ENCODE results near the gene CREBBP.

Gene CREBBP

DNA sequence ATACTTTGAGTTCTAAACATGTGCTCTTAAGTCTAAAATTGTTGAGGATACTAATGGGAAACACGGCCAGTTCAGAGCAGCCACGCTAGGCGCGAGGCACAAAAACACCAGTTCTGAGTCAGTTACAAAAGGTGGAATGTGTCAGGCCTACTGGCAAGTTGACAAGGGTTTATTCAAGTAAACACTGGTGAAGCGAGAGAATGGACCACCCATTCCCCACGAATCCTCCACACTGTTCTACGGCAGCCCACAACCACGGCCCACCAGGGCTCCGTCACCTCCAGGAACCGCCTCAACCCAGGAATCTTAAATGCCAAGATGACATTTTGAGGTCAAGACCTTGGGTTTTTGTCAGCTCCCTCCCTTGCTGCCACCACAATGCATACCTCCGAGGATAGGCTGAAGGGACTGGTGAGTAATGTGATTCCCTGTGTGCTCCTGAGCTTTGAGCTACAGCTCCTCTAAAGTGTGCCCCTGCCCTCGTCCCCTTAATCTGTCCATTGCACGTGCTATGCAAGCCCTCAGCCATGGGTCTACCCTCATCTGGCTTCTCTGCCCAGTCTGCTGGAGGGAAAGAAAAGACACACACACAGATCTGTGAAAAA lies 134.7 kb downstream of the CREBBP start:
- H3K27ac ChIP-seq = no peak overlapping the region
- no peaks in the 10 kb centered on the region for H3K4me1 ChIP-seq (ENCODE audit: low read depth, poor library complexity, severe bottlenecking)
- H3K4me2 ChIP-seq = no peak overlapping the region
- H3K4me3 ChIP-seq (IDR thresholded peaks at IDR 0.05; ENCODE audit: insufficient read depth, low read depth, low read length) = no peak overlapping the region
- H4K20me1 ChIP-seq (ENCODE audit: insufficient read depth) = no peaks in the 10 kb centered on the region
- no peak overlapping the region for H2AFZ ChIP-seq (ENCODE audit: low read depth)
- H3K36me3 ChIP-seq (ENCODE audit: insufficient read depth) = no peaks in the 10 kb centered on the region; the same call in 1 of the 2 replicates
- H3K27me3 ChIP-seq (ENCODE audit: insufficient read depth, low read depth) = no peaks in the 10 kb centered on the region
- TF ChIP-seq, protein P1, sequence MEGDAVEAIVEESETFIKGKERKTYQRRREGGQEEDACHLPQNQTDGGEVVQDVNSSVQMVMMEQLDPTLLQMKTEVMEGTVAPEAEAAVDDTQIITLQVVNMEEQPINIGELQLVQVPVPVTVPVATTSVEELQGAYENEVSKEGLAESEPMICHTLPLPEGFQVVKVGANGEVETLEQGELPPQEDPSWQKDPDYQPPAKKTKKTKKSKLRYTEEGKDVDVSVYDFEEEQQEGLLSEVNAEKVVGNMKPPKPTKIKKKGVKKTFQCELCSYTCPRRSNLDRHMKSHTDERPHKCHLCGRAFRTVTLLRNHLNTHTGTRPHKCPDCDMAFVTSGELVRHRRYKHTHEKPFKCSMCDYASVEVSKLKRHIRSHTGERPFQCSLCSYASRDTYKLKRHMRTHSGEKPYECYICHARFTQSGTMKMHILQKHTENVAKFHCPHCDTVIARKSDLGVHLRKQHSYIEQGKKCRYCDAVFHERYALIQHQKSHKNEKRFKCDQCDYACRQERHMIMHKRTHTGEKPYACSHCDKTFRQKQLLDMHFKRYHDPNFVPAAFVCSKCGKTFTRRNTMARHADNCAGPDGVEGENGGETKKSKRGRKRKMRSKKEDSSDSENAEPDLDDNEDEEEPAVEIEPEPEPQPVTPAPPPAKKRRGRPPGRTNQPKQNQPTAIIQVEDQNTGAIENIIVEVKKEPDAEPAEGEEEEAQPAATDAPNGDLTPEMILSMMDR (conservative IDR thresholded peaks at IDR 0.05; ENCODE audit: low read depth, low read length) = no peak
- H3K9ac ChIP-seq = no peak overlapping the region
- no peaks in the 10 kb centered on the region for H3K79me2 ChIP-seq (ENCODE audit: insufficient read depth, low read depth)

DNA sequence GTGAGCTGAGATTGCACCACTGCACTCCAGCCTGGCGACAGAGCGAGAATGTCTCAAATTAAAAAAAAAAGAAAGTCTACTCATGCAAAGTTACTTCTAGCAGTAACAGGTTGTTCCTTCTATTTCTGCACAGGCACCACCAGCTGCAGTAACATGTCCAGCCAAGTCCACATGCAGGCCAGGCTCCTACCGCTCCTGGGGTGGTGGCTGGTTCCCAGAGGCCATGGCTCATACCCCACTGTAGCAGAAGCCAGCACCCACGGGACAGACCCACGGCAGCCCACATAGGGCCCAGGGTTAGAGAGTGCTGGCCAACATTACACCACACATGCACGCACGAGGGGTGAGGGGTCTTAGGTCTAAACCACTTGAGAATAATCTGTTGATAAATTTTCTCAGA lies 136.5 kb downstream of the CREBBP start:
- no peaks in the 10 kb centered on the region for H3K27me3 ChIP-seq (ENCODE audit: insufficient read depth, low read depth)

DNA sequence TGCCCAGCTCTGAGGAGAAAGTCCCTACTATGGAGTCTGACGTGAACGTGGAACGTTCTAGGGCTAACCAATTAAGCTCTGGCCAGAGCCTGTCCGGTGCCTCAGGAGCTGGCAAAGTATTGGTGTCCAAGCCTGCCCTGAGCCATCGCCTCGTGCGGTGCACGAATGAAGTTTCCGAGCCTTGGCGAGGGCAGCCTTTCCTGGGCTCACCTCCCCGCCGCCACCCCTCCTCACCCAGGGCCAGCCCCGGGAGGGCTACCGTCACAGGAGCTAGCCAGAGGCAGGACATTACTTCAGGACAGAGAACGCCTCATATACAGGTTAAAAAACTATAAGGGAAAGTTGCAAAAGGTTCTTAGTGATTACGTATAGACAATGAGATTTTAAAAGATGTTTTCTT lies 139.6 kb downstream of the CREBBP start:
- Histone ChIP-seq H3K4me1 (ENCODE audit: low read depth, poor library complexity, severe bottlenecking) (no peaks in the 10 kb centered on the region), H3K27me3 (ENCODE audit: insufficient read depth, low read depth) (no peaks in the 10 kb centered on the region), H3K4me3 (IDR thresholded peaks at IDR 0.05; ENCODE audit: insufficient read depth, low read depth, low read length) (no peak overlapping the region), H3K9ac (no peak overlapping the region), H3K27ac (no peak overlapping the region), H3K4me2 (no peak overlapping the region), H4K20me1 (ENCODE audit: insufficient read depth) (no peaks in the 10 kb centered on the region), H3K36me3 (ENCODE audit: insufficient read depth) (peaks cover 7% of the 10 kb centered on the region; the same call in 1 of the 2 replicates), H3K79me2 (ENCODE audit: insufficient read depth, low read depth) (no peaks in the 10 kb centered on the region), H2AFZ (ENCODE audit: low read depth) (no peak overlapping the region)
- TF ChIP-seq, protein P1 (conservative IDR thresholded peaks at IDR 0.05; ENCODE audit: low read depth, low read length) = no peak

More for the DNA sequence above, 136.5 kb downstream of the CREBBP start:
- peaks cover 2% of the 10 kb centered on the region; the same call in 1 of the 2 replicates for H3K36me3 ChIP-seq (ENCODE audit: insufficient read depth)
- TF ChIP-seq, protein P1 (conservative IDR thresholded peaks at IDR 0.05; ENCODE audit: low read depth, low read length) = no peak
- no peaks in the 10 kb centered on the region for H4K20me1 ChIP-seq (ENCODE audit: insufficient read depth)
- no peaks in the 10 kb centered on the region for H3K79me2 ChIP-seq (ENCODE audit: insufficient read depth, low read depth)
- H3K27ac ChIP-seq = no peak overlapping the region
- no peaks in the 10 kb centered on the region for H3K4me1 ChIP-seq (ENCODE audit: low read depth, poor library complexity, severe bottlenecking)
- H2AFZ ChIP-seq (ENCODE audit: low read depth) = no peak overlapping the region
- H3K4me3 ChIP-seq (IDR thresholded peaks at IDR 0.05; ENCODE audit: insufficient read depth, low read depth, low read length) = no peak overlapping the region
- H3K4me2 ChIP-seq = no peak overlapping the region
- no peak overlapping the region for H3K9ac ChIP-seq

DNA sequence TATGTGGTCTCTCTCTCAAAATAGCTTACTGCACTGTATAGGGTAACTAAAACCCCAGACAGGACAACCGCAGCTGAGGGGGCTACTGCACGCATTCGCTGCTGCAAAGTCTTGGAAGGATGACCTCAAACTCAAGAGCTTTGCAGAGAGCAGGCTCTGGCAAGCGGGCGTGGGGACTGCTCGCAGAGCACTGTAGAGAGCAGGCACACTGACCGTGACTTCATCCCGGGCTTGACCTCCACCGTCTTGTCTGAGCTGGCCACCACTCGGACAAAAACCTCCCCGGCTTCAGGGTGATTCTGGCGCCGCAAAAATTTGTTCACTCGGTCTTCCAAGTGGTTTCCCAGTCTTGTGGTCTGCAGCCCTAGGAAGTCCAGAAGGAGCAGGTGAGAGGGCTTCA lies 140.3 kb downstream of the CREBBP start:
- no peak overlapping the region for H3K27ac ChIP-seq
- TF ChIP-seq, protein P1 (conservative IDR thresholded peaks at IDR 0.05; ENCODE audit: low read depth, low read length) = no peak

More for the DNA sequence above, 140.3 kb downstream of the CREBBP start:
- Histone ChIP-seq H4K20me1 (ENCODE audit: insufficient read depth) (no peaks in the 10 kb centered on the region), H3K36me3 (ENCODE audit: insufficient read depth) (peaks cover 7% of the 10 kb centered on the region; the same call in 1 of the 2 replicates), H3K79me2 (ENCODE audit: insufficient read depth, low read depth) (no peaks in the 10 kb centered on the region), H3K4me3 (IDR thresholded peaks at IDR 0.05; ENCODE audit: insufficient read depth, low read depth, low read length) (no peak overlapping the region), H3K4me2 (no peak overlapping the region), H2AFZ (ENCODE audit: low read depth) (no peak overlapping the region), H3K9ac (no peak overlapping the region), H3K4me1 (ENCODE audit: low read depth, poor library complexity, severe bottlenecking) (no peaks in the 10 kb centered on the region), H3K27me3 (ENCODE audit: insufficient read depth, low read depth) (no peaks in the 10 kb centered on the region)
